Muscle of back (tissue), 11 donors: ENCODE measurements around the gene DCLK1. TPM values are rescaled to one million over a fixed set of nuclear protein-coding genes. Genes with fewer than 3 reads are reported as not detected.
A peak's percentile ranks its signal among the peaks of the same experiment; 100 is the strongest.

Source experiments
- DNase-seq, 3 donors: peaks; one replicate each; pipeline versions ENCODE4 v3.0.0 to v3.0.0-alpha.2; 2013
- polyA plus RNA-seq, 10 donors: library from polyadenylated mRNA; unstranded; fragments of 120-200 nt; gene quantifications; one replicate each; pipeline ENCODE4 v1.2.1, GENCODE V29; 2013; ENCODE audit not compliant: insufficient read length in 10 of 10

Gene DCLK1
- polyA plus RNA-seq, 10 donors: 64.3 to 130 (median 82.4) TPM

DNA sequence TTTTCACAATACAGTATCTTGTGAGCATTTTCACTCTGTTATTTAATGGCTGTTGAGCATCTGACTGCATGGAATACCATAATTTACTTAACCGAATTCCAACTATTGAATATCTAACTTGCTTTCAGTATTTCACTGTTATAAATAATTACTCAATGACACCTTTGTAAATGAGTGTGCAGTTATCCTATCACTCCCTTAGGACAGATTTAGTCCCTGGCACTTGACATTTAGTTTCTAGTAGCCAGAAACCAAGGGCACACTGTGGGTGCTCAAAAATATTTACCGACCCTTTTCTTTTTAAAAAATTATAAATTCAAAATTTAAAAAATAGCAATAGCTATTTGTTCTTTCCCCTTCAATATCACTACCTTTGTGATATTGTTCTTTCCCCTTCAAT is 258.8 kb downstream of the DCLK1 start:
- DNase-seq: no peak

DNA sequence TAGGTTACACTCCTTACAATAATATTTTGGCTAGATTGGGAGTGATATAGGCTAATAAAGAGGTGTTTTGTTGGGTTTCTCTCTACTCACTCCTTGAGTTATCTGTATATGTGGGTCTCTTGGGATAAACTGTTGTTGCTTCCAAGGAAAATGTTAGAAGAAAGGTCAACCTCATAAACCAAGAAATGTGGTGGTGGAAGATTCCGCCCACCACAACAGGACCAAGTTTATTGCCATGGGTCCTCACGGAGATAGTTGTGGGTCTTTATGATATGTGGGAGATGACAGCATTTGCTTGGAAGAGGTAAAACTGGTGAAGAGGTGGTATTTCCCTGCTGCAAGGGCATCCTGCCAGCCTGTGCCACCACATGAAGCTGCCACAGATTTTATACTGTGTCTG is 259.6 kb downstream of the DCLK1 start:
- no peak for DNase-seq

DNA sequence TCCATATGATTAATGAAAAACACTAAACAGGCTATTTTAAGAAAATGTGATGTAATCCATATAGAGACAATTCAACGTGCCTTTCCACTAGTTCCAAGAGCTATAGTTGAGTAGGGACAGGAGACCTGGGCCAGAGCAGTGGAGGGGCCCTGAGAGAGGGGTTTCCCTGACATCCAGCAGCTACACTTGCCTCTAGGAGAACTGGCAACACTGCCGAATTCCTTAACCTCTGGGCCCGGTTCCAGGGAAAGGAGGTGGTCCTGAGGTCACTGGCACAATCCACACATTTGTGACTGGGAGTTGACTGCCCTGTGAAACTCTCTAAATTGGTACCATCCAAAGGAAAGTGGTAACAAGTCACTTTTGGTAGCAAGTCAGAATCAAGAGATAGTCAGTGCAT is 264.4 kb downstream of the DCLK1 start:
- DNase-seq: peak in 1 of 3 donors; percentile 32

DNA sequence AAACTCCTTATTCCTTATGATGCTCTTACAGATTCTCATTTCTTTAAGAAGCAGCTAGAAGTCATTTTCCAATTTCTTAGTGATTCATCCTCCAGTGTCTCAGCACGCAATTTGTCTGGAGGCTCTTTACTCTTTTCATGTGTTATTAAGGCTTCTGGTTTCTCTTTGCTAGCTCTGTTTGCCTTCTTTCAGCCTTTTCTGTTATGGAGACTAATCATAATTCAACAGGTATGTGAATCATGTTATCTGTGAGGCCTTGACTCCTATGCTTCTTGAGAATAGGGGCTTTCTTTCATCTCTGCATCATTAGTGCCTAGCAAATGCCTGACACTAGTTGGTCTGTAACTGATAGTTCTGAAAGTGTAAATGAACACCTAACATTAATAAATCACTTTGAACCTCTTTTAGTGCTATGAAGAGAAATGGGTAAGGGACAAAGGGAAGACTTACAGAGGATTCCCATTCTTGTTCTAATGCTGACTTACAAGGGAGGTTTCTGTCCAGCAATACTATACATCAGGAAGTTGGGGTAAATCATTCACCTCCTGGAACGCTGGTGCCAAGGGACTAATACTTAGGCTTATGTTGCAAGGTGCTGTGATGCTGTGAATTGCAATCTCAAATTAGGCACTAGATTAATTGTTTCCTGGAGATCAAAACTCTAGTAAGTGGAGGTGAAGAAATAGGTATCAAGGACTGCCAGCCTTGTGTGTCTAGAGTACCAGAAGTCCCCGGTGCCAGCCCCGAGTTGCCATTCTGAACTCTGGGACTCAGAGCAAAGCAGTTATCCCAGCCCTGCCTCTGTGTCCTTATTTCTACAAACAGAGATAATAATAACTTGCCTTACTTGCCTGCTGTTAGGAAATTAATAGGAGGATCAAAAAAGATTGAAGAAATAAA is 265.6 kb downstream of the DCLK1 start:
- DNase-seq: no peak

DNA sequence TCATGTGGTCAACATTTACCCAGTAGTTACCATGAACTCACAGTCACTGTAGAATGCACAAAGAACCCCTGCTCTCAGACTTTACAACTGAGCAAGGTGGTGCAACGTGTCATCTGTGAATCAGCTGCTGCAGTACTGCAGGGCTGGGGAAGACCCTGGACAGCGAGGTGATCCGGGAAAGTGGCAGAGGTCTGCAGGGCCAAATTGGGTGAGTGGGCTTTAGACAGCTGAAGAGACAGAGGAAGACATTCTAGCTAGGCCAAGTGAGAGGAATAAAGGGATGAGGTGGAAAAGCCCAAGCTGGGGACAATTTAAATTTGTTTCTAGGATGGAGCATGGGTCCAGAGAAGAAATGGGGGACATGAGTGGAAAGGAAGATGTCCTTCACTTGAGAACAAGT is 270.5 kb downstream of the DCLK1 start:
- DNase-seq: no peak

DNA sequence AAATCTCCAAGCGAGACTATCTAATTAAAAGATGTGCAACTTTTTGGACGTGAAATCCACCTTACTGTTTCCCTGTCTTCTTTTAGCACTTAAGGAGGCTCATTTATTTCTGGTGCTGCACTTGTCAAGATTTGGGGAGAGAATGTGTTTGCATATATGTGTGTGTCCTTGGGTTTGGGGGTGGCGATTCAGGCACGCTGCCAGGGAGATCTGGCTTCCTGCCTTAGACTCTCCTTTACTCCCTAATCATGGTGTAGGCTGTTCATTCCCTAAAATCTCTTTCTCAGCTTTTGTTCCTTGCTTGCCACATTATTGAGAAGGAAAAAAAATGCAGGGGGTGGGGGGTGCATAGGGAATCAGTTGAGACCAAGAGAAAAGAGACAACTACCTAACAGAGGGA is 271.2 kb downstream of the DCLK1 start:
- no peak for DNase-seq

DNA sequence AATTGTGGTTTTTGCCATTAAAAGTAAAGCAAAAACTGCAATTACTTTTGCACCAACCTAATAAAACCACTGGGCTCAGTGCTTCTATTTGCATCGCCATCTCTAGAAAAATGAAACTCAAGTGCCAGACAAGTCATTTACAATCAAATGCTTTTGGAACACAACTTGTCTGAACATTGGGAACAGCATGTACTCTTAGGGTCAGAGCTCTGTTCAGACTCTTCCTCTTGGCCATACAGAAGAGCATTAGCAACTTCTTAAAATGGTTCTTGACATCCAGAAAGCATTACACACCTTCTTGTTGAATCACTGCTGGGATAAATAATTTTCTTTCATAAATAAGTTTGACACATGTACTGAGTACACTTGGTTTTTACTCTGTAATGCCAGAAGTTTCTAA is 272.5 kb downstream of the DCLK1 start:
- DNase-seq: no peak

DNA sequence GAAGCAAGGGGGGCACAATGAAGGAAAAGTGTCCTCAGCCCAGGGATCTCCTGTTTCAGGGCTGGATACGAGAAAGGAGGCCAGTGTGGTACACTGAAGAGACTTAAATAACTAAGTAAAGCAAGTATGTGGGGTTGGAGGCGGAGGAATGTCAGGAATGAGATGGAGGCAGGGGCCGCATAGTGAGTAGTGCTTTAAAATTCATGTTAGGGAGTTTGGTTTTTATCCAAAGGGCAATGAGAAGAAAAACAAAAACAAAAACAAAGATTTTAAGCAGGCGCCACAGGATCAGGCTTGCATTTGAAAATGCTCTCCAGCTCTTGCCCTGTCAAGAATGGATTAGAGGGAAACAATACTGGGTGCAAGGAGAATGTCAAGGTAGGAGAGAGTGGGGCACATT is 273.4 kb downstream of the DCLK1 start:
- DNase-seq: no peak

DNA sequence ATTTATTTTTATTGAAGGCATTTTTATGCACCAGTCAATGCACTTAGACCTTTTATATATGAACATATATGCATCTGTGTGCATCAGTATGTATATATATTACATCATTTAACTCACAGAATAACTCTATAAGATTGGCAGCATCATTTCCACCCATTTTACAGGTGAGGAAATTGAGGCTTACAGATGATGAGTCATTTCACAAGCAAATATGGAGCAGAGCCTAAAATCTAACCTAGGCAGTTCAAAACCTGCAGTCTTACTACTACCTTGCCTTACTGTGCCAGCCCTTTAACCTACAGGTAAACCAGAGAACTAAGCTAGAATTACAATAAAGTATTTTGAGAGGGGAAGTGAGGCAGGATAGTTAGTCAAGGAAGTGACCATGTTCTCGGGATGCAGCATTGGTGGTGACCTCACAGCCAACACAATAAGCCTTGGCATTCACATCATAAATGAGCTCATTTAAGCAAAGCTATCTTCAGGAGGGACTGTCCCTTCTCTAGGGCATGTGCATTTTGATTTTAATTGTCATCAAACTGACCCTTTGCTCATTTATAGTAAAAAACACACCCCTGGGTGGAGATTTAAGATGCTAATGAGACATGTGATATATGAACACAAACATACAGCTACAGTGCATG is 274.3 kb downstream of the DCLK1 start:
- DNase-seq: no peak

DNA sequence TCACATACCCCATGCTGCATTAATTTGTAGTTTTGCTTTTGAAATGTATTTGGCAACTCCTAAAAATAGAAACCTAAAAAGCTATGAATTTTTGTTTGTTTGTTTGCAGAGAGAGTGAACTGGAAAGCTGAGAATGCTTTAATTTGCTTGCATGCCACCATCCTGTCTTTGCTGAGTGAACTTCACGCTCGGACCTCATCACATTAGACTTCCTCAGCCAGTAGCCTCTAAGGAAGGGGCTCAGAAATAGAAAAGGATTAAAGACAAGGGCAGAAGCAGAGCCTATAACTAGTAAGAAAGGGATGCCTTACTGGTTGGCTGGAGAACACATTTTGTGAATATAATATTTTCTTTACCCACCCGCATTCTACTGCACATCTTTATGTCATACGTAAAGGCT is 275.1 kb downstream of the DCLK1 start:
- DNase-seq: no peak

DNA sequence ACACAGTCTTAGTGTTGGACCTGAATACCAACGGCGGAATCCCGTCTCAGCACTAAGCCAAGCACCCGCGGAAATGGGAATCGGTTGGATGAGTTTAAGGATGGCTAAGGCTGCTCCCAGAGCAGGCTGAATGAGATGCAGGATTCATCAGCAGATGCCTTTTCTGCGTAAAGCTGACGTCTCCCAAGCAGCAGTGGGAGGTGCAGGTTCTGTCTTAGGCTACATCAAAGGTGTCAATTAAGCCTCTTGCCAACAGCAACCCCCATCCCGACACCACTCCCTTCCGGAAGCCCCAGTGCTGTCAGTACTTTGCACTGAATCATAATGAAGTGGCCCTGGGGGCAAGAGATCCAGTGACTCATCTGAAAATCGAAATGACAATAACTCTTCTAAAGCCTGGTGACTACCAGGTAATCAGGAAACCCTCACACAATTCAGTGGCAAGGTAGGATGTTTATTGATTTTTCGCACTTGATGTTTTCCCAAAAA is 275.6 kb downstream of the DCLK1 start:
- no peak for DNase-seq

DNA sequence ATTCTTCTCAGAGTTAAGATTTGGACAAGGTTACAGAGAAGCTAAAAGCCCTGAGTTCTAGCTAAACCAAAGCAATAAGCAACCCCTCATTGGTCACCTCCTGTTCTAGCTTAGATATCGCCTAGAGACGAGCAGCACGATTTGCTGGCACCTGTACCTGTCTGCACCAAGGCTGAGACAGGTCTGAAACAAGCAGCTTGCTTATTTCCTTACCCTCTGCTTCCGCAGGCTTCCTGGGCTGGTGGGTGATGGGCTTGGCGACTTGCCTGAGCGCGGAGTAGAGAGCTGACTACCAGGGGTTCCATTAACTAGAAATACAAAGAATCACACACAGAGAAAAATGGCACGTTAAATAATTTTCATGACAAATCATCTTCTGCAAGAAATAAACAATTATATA is 276.9 kb downstream of the DCLK1 start:
- no peak for DNase-seq

DNA sequence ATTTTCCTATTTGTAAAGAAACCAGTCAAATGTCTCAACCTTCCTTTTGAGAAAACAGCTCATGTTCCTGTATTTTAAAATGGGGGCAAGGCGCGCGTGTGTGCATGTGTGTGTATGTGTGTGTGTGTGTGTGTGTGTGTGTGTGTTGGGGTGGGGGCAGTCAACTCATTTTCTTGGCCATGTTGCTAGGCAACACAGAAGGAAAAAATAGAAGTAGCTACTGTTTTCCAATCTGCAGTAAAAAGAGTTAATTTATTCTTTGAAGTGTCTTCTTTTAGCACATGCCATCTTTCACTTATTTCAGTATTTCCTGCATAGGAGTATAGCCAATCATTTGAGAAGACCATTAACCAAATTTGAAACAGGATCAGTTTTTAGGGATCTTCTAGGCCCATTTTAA is 279.3 kb downstream of the DCLK1 start:
- DNase-seq: no peak

DNA sequence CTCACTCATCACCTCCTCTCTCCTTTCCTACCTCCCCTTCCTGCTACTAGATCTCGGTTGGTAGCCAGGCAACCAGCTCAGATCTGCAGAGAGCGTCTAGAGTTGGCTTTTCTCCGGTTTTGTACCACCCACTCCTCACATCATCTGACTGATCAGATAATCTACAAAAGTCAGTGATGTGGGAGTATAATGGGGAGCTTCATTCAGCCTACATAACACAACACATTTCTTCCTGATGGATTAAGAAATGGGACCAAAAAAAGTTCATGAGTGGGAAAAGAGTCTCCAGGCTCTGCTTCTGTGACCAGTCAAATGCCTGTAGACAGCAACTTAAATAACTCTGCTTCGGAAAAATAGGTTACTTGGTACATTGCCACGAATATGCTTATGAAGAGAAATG is 279.8 kb downstream of the DCLK1 start:
- no peak for DNase-seq

DNA sequence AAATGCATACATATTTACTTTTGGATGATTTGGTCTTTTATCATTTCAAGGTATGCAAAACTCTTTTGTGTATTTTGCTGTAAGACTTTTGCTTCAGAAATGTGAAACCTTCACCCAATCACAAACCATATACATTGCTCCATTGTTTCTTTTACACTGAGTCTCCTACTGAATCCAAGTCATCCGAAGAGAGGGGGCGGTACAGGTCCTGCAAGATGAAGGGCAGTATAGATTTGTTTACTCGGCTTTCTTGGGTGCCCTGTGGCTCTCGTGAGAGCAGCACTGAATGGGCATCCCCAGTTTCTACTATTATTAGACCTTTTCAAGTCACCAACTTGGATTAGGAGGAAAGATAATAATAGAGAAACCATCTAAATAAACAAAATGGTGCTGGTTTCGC is 280.6 kb downstream of the DCLK1 start:
- DNase-seq: no peak

DNA sequence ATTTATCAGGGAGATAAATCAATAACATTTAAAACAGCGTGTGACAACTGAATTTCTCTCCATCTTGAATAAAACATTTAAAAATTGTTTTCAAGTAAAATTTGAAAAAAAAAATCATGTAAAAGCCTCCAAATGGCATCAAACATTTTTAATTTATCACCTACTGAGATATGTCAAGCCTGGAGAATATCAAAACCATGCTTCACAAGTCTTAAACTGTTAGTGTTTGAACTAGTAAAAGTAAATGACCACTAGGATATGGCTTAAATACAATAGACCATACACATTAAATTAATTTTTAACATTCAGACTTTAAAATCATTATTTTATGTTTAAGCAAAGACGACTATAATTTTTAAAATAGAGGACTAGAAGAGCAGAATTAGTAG is 281.9 kb downstream of the DCLK1 start:
- no peak for DNase-seq

DNA sequence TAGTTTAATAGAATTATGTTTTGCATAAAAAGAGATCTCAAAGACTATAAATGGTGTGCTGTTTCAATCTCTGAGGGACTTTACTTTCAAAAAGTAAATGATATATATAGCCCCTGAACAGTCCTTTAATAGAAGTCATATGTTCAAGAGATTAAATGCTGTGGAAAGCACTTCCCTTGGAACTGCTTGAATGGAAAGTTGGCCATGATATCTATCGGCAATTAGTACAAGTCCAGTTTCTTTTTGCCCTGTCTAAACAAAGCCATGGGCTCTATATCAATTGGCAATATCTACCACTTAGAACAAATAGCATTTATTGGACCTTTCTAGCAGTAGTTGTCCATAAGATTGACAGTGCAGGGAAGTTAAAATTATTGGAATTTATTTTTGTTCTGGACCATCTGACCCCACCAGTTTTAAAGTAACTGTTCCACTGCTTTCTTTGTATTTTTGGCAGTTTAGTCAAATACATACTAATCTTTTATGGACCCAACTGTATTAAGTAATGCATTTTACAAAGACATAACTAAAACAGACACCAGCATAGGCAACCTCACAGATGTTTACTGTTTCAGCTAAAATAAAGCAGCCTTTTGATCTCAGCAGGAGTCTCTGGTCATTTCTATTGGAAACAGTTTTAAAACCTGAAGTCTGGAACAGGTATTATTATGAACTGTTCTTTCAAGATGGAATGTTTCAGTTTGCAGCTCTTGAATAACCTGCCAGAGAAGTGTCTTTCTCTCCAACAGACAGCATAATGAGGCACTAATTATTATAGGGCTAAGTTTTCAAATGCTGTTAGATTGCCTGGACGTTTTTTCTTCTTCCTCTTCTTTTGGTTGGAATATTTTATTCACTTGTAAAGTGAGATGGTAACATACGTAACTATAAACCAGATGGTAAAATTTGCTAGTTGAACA is 282.6 kb downstream of the DCLK1 start:
- peak; percentile 81 to 95 (median 90) for DNase-seq

DNA sequence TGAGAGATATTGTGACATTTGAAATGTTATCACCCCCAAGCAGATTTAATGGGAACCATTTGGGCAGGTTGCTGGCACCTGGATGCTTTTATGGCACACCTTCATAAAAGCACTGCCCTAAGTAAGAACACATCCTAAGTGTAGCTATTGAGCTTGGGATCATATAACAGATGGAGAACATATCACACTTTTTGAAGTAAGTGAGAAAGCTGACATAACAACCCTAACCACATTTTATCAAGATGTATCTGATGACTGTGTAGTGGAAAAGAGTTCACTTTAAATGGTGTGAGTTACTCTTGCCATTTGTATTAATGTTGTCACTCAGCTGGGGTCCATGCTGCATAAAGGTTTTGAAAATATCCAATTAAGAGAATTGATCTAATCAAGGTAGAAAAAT is 287.9 kb downstream of the DCLK1 start:
- DNase-seq: no peak

DNA sequence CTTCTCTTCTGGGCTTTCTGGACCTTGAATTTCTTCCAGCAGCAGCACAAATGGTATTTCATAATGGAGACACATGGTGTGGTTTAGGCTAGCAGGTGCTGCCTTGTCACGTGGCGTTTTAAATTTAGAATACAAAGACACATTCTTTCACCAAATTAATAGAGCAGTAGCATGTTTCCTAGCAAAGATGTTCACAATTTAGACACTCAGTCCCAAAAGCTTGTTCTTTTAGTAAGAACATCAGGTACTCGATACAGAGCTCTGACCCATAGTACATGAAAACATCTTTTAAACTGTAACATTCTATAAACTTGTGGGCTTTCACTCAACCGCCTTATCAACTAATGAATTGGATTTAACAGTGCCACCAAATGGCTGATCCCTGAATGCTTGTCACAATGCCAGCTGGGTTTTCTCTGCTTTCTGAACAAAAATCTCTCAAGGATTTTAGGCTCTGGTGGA is 290.1 kb downstream of the DCLK1 start:
- DNase-seq: peak in 2 of 3 donors; percentile 34 to 58

DNA sequence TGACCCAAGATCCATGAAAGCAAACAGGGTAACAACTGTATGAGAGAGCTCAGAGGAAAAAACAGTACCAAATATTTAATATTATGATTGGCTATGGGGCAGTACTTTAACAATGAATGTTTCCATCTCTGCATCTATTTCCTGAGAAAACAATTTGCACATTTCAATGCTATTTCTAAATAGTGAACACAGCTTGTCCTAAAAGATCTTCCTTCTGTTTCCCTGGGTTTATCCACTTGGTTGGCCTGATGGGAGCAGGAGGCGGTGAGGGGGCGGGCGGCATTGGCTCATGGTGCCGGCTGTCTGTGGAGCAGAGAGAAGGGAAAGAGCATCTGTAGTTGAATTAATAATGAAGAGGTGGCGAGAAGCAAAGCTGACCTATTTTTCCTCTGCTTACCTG is 291.4 kb downstream of the DCLK1 start:
- DNase-seq: no peak

DNA sequence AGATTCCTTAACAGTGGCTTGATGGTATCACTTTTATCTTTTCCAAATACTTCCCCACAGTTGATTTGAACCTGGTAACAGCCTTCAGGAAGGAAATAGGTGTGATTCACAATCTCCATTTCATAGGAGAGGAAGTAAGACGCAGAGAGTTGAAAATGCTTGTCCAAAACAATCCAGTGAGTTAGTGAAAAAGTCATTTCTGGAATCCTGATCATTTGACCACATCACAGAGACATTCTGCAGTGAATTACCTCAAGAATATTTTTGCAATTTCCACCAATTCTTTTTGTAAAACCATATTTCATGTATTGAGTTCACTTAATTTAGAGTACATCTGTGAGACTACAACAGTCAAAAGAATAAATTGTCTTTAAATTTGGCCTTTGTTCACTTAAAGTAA is 292.8 kb downstream of the DCLK1 start:
- peak in 1 of 3 donors; percentile 81 for DNase-seq

DNA sequence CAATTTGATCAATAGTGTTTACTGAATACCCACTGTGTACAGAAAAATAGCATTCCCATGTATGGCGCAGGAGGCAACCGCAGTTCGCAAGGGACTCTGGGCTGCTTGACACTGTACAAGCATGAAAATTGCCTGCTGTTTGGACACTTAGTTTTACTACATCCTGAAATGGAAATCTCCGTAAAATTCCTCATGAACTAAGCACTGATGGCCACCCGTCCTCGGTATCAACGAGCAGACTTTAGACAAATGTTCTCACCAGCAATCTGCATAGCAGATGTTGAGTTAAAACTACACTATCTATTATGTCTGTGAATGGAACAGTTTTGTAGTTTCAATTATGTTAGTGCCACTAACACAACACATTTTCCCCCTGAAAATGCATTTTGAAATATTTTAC is 294.7 kb downstream of the DCLK1 start:
- DNase-seq: peak in 1 of 3 donors; percentile 64
